Neuronal stem cell (in vitro differentiated cells): Measurements from ENCODE around the gene MAP1LC3B2.

ENCODE experiments used
- DNase-seq: peaks from one replicate; pipeline ENCODE4 v3.0.0-alpha.2; 2013; ENCODE audit warnings: low spot score
- H2AFZ ChIP-seq: one replicate; pipeline ENCODE4 v1.6.1; 2013; ENCODE audit warnings: mild to moderate bottlenecking, low read length, inconsistent platforms
- H2AK5ac ChIP-seq: 2 replicates; pipeline ENCODE4 v1.6.1; 2013; ENCODE audit warnings: low read depth, mild to moderate bottlenecking, inconsistent platforms, low read length, moderate library complexity, mixed read lengths
- H2BK120ac ChIP-seq: 2 replicates; pipeline ENCODE4 v1.6.1; 2013; ENCODE audit warnings: low read depth, mild to moderate bottlenecking, inconsistent platforms, low read length, moderate library complexity, mixed read lengths
- H2BK12ac ChIP-seq: one replicate; pipeline ENCODE4 v1.6.1; 2013; ENCODE audit warnings: low read length, inconsistent platforms
- H2BK15ac ChIP-seq: 2 replicates; pipeline ENCODE4 v1.6.1; 2013; ENCODE audit warnings: mild to moderate bottlenecking, low read length, inconsistent platforms, mixed read lengths
- H2BK5ac ChIP-seq: one replicate; pipeline ENCODE4 v1.6.1; 2013; ENCODE audit warnings: inconsistent platforms, mild to moderate bottlenecking, low read length, moderate library complexity
- H3K14ac ChIP-seq: one replicate; pipeline ENCODE4 v1.6.1; 2013; ENCODE audit warnings: low read length, inconsistent platforms
- H3K18ac ChIP-seq: 2 replicates; pipeline ENCODE4 v1.6.1; 2013; ENCODE audit warnings: low read length, inconsistent platforms
- H3K23ac ChIP-seq: 2 replicates; pipeline ENCODE4 v1.6.1; 2013; ENCODE audit warnings: low read depth, mild to moderate bottlenecking, mixed read lengths, low read length, inconsistent platforms; ENCODE audit not compliant: poor library complexity
- H3K27ac ChIP-seq: replicated peaks from 3 replicates; pipeline ENCODE4 v1.5.1; 2013; ENCODE audit warnings: low read length, inconsistent platforms
- H3K27me3 ChIP-seq, 3 experiments: 2 replicates each; pipeline ENCODE4 v1.6.1; 2013; ENCODE audit warnings: low read length in 3 of 3, mild to moderate bottlenecking in 2 of 3, inconsistent platforms in 1 of 3, low read depth in 1 of 3, mixed read lengths in 1 of 3, moderate library complexity in 1 of 3; ENCODE audit not compliant: control insufficient read depth in 3 of 3, insufficient read depth in 3 of 3
- H3K36me3 ChIP-seq, 2 donors: replicated peaks in 1 of 2; 2 replicates each; pipeline ENCODE4 v1.6.1; 2013; ENCODE audit warnings: low read length in 2 of 2; ENCODE audit not compliant: control insufficient read depth in 2 of 2, insufficient read depth in 2 of 2
- H3K4ac ChIP-seq: 2 replicates; pipeline ENCODE4 v1.6.1; 2013; ENCODE audit warnings: inconsistent platforms, mild to moderate bottlenecking, low read length, moderate library complexity
- H3K4me1 ChIP-seq, 2 donors: 1 replicate in 1 of 2; 2 replicates in 1 of 2; pipeline ENCODE4 v1.6.1; 2013; ENCODE audit warnings: low read length in 2 of 2, low read depth in 1 of 2; ENCODE audit not compliant: control insufficient read depth in 2 of 2, insufficient read depth in 1 of 2
- H3K4me2 ChIP-seq: one replicate; pipeline ENCODE4 v1.6.1; 2013; ENCODE audit warnings: mild to moderate bottlenecking, low read length, inconsistent platforms; ENCODE audit not compliant: insufficient read depth, poor library complexity, severe bottlenecking
- H3K4me3 ChIP-seq, 2 donors: 2 replicates each; pipeline ENCODE4 v1.5.1; 2013; ENCODE audit warnings: low read length in 2 of 2, mild to moderate bottlenecking in 2 of 2, inconsistent platforms in 1 of 2, moderate library complexity in 1 of 2
- H3K79me1 ChIP-seq: one replicate; pipeline ENCODE4 v1.6.1; 2013; ENCODE audit warnings: low read depth, mild to moderate bottlenecking, inconsistent platforms, low read length, moderate library complexity
- H3K9ac ChIP-seq: one replicate; pipeline ENCODE4 v1.6.1; 2013; ENCODE audit warnings: mild to moderate bottlenecking, low read depth, low read length, inconsistent platforms; ENCODE audit not compliant: poor library complexity
- H3K9me3 ChIP-seq, 2 donors: replicated peaks in 1 of 2; 2 replicates each; pipeline versions ENCODE3 to v1.6.1; 2013; ENCODE audit warnings: low read length in 2 of 2, mild to moderate bottlenecking in 2 of 2, inconsistent platforms in 1 of 2, low read depth in 1 of 2, mixed read lengths in 1 of 2, moderate library complexity in 1 of 2; ENCODE audit not compliant: control insufficient read depth in 2 of 2, insufficient read depth in 1 of 2
- H4K8ac ChIP-seq: one replicate; pipeline ENCODE4 v1.6.1; 2013; ENCODE audit warnings: low read depth, mild to moderate bottlenecking, inconsistent platforms, low read length, moderate library complexity
- H4K91ac ChIP-seq: one replicate; pipeline ENCODE4 v1.6.1; 2013; ENCODE audit warnings: low read length, low read depth, mild to moderate bottlenecking, inconsistent platforms; ENCODE audit not compliant: poor library complexity
- WGBS, 2 donors: extraction: QIAGEN DNeasy Blood & Tissue Kit; methylation state at CpG; one replicate each; pipeline ENCODE4 v1.1.7; 2013; ENCODE audit warnings: missing lambda C conversion rate in 2 of 2, mixed read lengths in 1 of 2; ENCODE audit not compliant: insufficient read length in 2 of 2, insufficient replicate concordance in 1 of 2; ENCODE audit errors: extremely low coverage in 2 of 2; 5-methylcytosine and 5-hydroxymethylcytosine counted together

MAP1LC3B2 gene

DNA sequence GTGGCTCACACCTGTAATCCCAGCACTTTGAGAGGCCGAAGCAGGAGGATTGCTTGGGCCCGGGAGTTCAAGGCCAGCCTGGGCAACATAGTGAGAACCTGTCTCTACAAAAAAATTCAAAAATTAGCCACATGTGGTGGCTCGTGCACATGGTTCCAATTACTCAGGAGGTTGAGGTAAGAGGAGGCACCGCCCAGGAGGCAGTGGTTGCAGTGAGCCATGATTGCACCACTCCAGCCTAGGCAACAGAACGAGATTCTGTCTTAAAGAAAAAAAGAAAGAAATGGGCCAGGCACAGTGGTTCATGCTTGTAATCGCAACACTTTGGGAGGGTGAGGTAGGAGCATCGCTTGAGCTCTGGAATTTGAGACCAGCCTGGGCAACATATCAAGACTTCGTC is 33.5 kb downstream of the MAP1LC3B2 start:
- no peak overlapping the region for H2AK5ac ChIP-seq
- no peaks in the 10 kb centered on the region for H3K9me3 ChIP-seq
- no peaks in the 10 kb centered on the region for H3K79me1 ChIP-seq
- no peak overlapping the region for H4K91ac ChIP-seq
- no peak overlapping the region for H2BK120ac ChIP-seq
- no peaks in the 10 kb centered on the region for H3K27me3 ChIP-seq
- no peak overlapping the region for H3K4ac ChIP-seq
- no peak overlapping the region for H3K23ac ChIP-seq
- no peak overlapping the region for H2BK15ac ChIP-seq
- DNase-seq, result no peak
- no peak overlapping the region for H3K27ac ChIP-seq
- H3K4me3 ChIP-seq, result no peak overlapping the region
- H3K4me2 ChIP-seq, result no peak overlapping the region
- no peak overlapping the region for H2AFZ ChIP-seq
- H2BK12ac ChIP-seq, result no peak overlapping the region
- no CpG with 5 or more reads among the region's 8 CpGs for WGBS, 2 donors
- no peaks in the 10 kb centered on the region for H3K36me3 ChIP-seq
- no peak overlapping the region for H3K18ac ChIP-seq
- no peak overlapping the region for H3K14ac ChIP-seq
- H3K4me1 ChIP-seq, result peaks cover 0 to 2% of the 10 kb centered on the region in 2 donors
- no peak overlapping the region for H2BK5ac ChIP-seq
- no peak overlapping the region for H4K8ac ChIP-seq
- no peak overlapping the region for H3K9ac ChIP-seq

DNA sequence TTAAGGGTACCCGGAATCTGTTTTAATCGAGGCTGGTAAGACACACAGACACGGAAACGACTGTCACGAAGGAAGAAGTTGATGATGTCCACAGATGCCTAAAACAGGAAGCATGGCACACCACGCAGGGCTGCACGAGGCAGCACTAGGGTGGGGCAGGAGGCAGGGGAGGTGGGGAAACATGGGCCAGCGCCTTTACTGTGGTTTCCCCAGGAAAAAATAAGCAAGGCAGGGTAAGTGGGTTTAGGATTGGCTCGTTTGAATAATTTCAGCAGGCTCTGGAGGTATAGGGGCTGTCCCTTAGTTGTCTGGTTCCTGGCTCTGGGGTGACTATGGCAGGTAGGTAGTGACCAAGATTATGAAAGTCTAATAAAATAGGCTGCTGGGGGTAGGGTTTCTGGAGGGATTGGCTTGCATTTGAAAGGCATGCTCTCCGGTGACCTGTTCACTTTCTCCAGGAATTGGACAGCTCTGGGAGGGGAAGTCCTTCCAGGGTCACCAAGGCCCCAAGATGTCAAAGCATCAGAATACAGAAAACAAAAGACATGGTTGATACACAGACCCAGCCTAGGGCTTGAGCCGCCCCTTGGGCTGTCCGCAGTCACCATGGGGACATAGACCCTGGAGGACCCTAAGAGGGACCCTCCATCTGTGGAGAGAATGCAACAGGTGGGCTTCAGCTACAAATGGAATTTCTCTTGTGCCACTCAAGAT is 35.3 kb downstream of the MAP1LC3B2 start:
- no peak overlapping the region for H3K4me2 ChIP-seq
- no peak overlapping the region for H3K4ac ChIP-seq
- H3K4me3 ChIP-seq, result no peak overlapping the region
- H3K4me1 ChIP-seq, result peaks cover 0 to 6% of the 10 kb centered on the region in 2 donors
- H2AK5ac ChIP-seq, result peak overlapping the region; percentile 47
- no peaks in the 10 kb centered on the region for H3K9me3 ChIP-seq
- H2BK15ac ChIP-seq, result no peak overlapping the region
- no CpG with 5 or more reads among the region's 12 CpGs for WGBS, 2 donors
- peaks cover 0 to 4% (median 0%) of the 10 kb centered on the region in 3 experiments for H3K27me3 ChIP-seq
- no peak overlapping the region for H4K91ac ChIP-seq
- no peak for DNase-seq
- no peak overlapping the region for H2AFZ ChIP-seq
- H3K14ac ChIP-seq, result peak overlapping the region; percentile 84
- no peaks in the 10 kb centered on the region for H3K79me1 ChIP-seq
- no peak overlapping the region for H3K9ac ChIP-seq
- no peaks in the 10 kb centered on the region for H3K36me3 ChIP-seq
- no peak overlapping the region for H3K23ac ChIP-seq
- H2BK5ac ChIP-seq, result no peak overlapping the region
- H3K27ac ChIP-seq, result no peak overlapping the region
- no peak overlapping the region for H2BK12ac ChIP-seq
- no peak overlapping the region for H4K8ac ChIP-seq
- peak overlapping the region; percentile 65 for H3K18ac ChIP-seq
- H2BK120ac ChIP-seq, result no peak overlapping the region

DNA sequence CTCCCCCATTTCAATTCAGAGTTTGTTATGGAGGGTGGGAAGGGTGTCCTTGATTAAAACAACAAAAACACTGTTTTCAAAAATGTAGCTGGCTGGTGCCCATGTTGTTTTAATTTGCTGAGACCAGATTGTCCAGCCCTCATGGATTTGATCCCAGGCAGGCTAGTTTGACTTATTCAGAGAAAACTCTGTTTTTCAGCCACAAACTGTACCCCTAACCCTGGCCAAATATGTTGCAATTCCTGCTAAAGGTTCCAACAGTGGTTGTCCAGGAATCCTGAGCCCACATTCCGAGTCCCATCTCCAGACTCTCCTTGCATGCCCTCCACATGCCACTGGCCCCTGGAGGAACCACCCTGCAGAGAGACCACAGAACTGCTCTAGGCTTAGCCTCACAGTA is 36.0 kb downstream of the MAP1LC3B2 start:
- Histone ChIP-seq H4K91ac (no peak overlapping the region), H3K36me3 (no peaks in the 10 kb centered on the region), H3K4me3 (no peak overlapping the region), H2BK120ac (no peak overlapping the region), H3K79me1 (no peaks in the 10 kb centered on the region), H2BK15ac (no peak overlapping the region), H3K27ac (no peak overlapping the region), H3K23ac (no peak overlapping the region), H3K4ac (no peak overlapping the region), H3K18ac (no peak overlapping the region), H2AK5ac (no peak overlapping the region), H3K9me3 (no peaks in the 10 kb centered on the region), H3K4me2 (no peak overlapping the region), H3K9ac (no peak overlapping the region), H3K27me3 (peaks cover 0 to 4% (median 0%) of the 10 kb centered on the region in 3 experiments), H4K8ac (no peak overlapping the region), H3K14ac (no peak overlapping the region), H2AFZ (no peak overlapping the region), H2BK5ac (no peak overlapping the region), H2BK12ac (no peak overlapping the region), H3K4me1 (peaks cover 0 to 7% of the 10 kb centered on the region in 2 donors)
- no peak for DNase-seq
- no CpG with 5 or more reads among the region's 1 CpG for WGBS, 2 donors

DNA sequence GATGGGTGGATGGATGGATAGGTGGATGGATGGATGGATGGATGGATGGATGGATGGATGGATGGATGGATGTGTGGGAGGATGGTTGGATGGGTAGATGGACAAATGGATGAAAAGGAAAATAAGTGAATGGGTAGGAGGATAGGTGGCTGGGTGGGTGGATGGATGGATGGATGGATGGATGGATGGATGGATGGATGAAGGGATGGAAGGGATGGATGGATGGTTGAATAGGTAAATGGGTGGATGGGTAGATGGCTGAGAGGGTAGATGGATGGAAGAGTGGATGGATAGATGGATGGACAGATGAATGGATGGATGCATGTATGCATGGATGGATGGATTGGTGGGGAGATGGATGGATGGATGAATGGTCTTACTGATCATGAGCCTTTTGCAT is 36.5 kb downstream of the MAP1LC3B2 start:
- Histone ChIP-seq H3K9ac (no peak overlapping the region), H4K91ac (no peak overlapping the region), H2AK5ac (no peak overlapping the region), H3K36me3 (no peaks in the 10 kb centered on the region), H3K27me3 (peaks cover 0 to 4% (median 0%) of the 10 kb centered on the region in 3 experiments), H2BK5ac (no peak overlapping the region), H2BK12ac (no peak overlapping the region), H3K4ac (no peak overlapping the region), H2AFZ (no peak overlapping the region), H3K4me1 (peaks cover 0 to 7% of the 10 kb centered on the region in 2 donors), H3K27ac (no peak overlapping the region), H3K79me1 (no peaks in the 10 kb centered on the region), H4K8ac (no peak overlapping the region), H3K23ac (no peak overlapping the region), H2BK120ac (no peak overlapping the region), H3K14ac (no peak overlapping the region), H2BK15ac (no peak overlapping the region), H3K4me2 (no peak overlapping the region), H3K9me3 (no peaks in the 10 kb centered on the region), H3K4me3 (no peak overlapping the region), H3K18ac (no peak overlapping the region)
- DNase-seq, result no peak
